HG02884 (cell line): ENCODE data around the gene CPNE7.

ENCODE experiments used
- ATAC-seq: cut with Tn5 transposase; IDR thresholded peaks from one replicate; pipeline ENCODE4 v1.9.1; 2021; ENCODE audit warnings: mild to moderate bottlenecking, moderate library complexity; ENCODE audit not compliant: unreplicated experiment

CPNE7 gene

GRCh38 chr16:89575247-89576152 lies at the start of gene CPNE7:
CPNE7 (plus strand) TSS chr16:89575758; CDS start chr16:89575898, 140 bp downstream.
- ATAC-seq: no peak

GRCh38 chr16:89529097-89529496 lies 46.5 kb upstream of the CPNE7 start:
- ATAC-seq: no peak

DNA sequence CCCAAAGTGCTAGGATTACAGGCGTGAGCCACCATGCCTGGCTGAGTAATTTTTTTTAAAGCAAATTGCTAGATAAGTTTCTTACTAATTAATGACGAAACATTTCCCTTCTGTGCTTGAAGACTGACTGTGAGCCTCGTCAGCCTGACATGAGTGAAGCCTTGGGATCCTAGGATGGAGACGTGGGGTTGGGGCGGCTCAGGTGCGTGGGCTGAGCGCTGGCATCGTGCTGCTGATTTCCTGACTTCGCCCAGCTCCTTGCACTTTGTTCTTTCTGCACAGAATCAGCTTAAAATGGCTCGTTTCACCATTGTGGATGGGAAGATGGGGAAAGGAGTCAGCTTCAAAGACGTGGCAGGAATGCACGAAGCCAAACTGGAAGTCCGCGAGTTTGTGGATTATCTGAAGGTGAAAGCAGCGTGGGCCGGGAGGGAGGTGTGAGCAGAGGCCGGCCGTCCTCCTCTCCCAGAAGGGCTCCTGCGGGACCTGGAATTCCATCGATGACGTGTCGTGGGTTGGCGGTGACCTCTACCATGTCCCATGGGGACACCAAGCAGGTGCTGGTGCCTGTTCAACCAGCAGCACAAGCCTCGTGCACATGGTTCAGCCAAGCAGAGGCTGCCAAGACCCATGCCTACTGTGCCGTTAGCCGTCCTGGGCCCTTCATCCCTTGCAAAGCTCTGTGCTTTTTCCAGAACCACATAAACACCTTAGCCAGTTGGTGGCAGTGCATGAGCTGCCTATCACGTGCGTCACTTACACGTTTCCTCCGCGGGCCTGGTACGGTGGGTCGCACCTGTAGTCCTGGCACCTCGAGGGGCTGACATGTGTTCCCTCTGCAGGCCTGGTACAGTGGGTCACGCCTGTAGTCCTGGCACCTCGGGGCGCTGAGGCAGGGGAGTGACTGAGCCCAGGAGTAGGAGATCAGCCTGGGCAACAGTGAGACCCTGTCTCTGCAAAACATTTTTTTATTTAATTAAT lies 44.9 kb upstream of the CPNE7 start:
- ATAC-seq: no peak

DNA sequence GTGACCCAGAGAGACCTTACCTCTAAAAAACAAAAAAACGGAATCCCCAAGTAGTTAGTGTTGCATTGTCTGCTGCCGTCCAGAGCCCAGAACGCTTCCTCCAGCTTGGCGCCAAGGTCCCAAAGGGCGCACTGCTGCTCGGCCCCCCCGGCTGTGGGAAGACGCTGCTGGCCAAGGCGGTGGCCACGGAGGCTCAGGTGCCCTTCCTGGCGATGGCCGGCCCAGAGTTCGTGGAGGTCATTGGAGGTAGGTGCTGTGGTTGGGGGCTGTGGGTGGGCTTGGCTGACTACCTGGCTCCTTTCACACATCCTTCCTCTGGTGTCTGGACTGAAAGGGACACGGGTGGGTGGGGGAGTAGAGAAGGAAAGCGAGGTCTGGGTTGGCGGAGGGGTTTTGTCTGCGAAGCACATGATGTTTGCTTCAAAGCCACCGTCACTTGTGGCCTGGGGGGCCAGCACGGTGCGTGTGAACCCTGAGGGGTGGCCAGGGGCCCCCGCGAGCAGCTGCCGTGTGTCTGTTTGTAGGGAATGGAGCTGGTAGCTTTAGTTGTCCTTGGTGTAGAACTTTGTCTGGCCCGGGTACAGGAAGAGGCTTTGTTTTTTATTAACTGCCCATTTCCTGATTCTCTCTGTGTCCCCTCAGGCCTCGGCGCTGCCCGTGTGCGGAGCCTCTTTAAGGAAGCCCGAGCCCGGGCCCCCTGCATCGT lies 43.6 kb upstream of the CPNE7 start:
- ATAC-seq: no peak

- ATAC-seq: no peak
Observed at GRCh38 chr16:89534252-89534756, 41.3 kb upstream of the CPNE7 start.

DNA sequence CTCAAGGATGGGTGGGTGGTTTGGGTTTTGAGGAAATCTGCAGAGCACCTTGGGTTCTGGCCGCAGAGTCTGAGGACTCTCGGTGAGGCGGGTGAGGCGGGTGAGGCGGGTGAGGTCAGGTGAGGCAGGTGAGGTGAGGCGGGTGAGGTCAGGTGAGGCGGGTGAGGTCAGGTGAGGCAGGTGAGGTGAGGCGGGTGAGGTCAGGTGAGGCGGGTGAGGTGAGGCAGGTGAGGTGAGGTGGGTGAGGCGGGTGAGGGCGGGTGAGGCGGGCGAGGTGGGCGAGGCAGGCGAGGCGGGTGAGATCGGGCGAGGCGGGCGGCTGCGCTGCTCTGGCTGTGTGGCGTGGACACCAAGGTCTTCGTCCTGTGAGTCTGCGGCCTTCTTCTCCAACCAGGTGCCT lies 39.2 kb upstream of the CPNE7 start:
- ATAC-seq: no peak

GRCh38 chr16:89536886-89537548 lies 38.5 kb upstream of the CPNE7 start:
- ATAC-seq: no peak

DNA sequence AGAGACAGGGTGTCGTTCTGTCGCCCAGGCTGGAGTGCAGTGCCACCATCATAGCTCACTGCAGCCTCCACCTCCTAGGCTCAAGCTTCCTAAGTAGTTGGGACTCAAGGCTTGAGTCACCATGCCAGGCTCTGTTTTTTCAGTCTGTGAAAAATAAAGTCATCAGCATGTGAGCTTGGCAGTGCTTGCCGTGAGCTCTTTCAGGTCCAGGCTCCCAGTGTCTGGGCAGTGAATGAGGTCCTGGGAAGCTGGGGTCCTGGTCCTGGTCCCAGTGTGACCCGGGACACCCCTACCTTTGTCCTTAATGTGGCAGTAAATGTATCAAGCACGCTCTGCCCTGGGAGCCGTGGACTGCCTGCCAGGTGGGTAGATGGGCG lies 38.0 kb upstream of the CPNE7 start:
- no peak for ATAC-seq

- no peak for ATAC-seq
Observed at GRCh38 chr16:89538286-89538685, 37.3 kb upstream of the CPNE7 start.

DNA sequence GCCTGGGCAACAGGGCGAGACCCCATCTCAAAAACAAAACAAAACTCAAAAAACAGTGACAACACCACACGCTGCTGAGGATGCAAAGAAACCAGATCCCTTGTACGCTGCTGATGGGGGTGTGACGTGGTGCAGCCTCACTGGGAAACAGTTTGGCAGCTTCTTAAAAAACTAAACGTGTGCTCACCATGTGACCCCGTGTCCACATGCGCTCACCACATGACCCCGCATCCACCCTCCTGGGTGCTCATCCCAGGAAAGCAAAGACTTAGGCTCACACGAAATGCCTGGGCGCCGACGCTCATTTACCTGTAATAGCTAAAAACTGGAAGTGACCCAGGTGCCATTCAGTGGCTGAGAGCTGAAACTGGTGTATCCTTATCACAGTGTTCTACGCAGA lies 35.0 kb upstream of the CPNE7 start:
- no peak for ATAC-seq

DNA sequence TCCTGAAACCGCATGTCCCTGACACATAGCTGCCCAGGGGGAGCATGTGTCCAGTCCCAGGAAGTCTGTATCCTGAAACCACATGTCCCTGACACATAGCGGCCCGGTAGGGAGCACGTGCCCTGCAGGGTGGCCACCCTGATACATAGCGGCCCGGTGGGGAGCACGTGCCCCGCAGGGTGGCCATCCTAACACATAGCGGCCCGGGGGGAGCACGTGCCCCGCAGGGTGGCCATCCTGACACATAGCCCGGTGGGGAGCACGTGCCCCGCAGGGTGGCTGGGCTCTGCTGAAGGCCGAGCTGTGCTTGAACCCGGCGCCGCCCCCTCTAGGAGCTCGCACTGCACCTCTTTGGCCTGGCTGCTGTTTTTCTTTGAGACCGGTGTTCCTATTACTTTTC lies 33.8 kb upstream of the CPNE7 start:
- no peak for ATAC-seq

GRCh38 chr16:89544113-89544512 lies 31.4 kb upstream of the CPNE7 start:
- ATAC-seq: no peak

DNA sequence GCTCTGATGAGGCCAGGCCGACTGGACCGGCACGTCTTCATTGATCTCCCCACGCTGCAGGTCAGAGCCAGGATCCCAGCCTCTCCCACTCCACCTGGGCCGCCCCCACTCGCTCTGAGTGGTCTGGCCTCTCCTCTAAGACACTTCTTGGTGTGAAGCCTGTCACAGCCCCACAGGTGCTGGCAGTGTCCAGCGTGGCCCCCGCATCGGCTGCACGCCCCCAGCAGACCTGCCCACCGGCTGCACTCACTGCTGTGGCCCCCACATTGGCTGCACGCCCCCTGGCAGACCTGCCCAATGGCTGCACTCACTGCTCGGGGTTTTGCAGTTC lies 30.9 kb upstream of the CPNE7 start:
- ATAC-seq: no peak

GRCh38 chr16:89545044-89545830 lies 30.3 kb upstream of the CPNE7 start:
- no peak for ATAC-seq

- ATAC-seq: no peak
Observed at GRCh38 chr16:89545831-89546574, 29.6 kb upstream of the CPNE7 start.

- ATAC-seq: no peak
Observed at GRCh38 chr16:89546781-89547180, 28.8 kb upstream of the CPNE7 start.

DNA sequence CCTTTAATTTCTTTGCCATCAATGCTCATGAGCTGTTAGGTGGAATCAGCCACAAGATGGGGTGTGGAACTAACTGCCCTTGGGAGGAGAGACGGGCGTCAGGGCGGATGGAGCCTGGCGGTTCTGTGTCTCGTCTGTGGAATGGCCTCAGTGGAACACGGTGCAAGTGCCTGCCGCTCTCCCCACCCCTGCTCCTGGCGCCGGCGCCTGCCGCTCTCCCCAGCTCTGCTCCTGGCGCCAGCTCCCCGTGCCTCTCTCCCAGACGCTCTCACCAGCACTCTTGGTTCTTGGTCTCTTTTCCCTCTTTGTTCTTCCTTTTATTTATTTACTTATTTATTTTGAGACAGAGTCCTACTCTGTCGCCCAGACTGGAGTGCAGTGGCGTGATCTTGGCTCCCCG lies 28.3 kb upstream of the CPNE7 start:
- no peak for ATAC-seq

GRCh38 chr16:89547860-89548259 lies 27.7 kb upstream of the CPNE7 start:
- ATAC-seq: no peak
